Activated naive CD8-positive, alpha-beta T cell treated with anti-CD3 and anti-CD28 coated beads, Interleukin-2, amount 10 ng/mL, durations not matched to agents 7 days and 5 days (primary cell): Measurements from ENCODE around the gene EHD2. TPM values are rescaled to one million over a fixed set of nuclear protein-coding genes. Genes with fewer than 3 reads are reported as not detected.

Experiments
- ATAC-seq: fragments of 150-1000 bp; cut with Tn5 transposase; one replicate; pipeline ENCODE4 v1.10.0; 2021; ENCODE audit warnings: low read depth, moderate library complexity
- POLR2A ChIA-PET: fragments of 350-600 bp; sonication (Branson Sonifier 250); formaldehyde crosslinking; loops from one replicate; lab custom pipeline; 2021; ENCODE audit warnings: antibody characterized with exemption; lab: Charles Lee
- DNase-seq: peaks from one replicate; pipeline ENCODE4 v3.0.0; 2021
- H3K27ac Mint-ChIP-seq: one replicate; pipeline ENCODE4 v1.8.0; 2022; ENCODE audit warnings: mild to moderate bottlenecking, mixed read lengths
- H3K27me3 Mint-ChIP-seq: one replicate; pipeline ENCODE4 v1.8.0; 2022; ENCODE audit warnings: mild to moderate bottlenecking, moderate library complexity, mixed read lengths
- H3K36me3 Mint-ChIP-seq: one replicate; pipeline ENCODE4 v1.8.0; 2021; ENCODE audit warnings: mild to moderate bottlenecking, mixed read lengths
- H3K4me1 Mint-ChIP-seq: one replicate; pipeline ENCODE4 v1.8.0; 2021; ENCODE audit warnings: mixed read lengths
- H3K4me3 Mint-ChIP-seq: one replicate; pipeline ENCODE4 v1.8.0; 2022; ENCODE audit warnings: mild to moderate bottlenecking, moderate library complexity, mixed read lengths
- H3K9me3 Mint-ChIP-seq: one replicate; pipeline ENCODE4 v1.8.0; 2021; ENCODE audit warnings: mixed read lengths
- total RNA-seq, 2 experiments: library from RNA; stranded (reverse); gene quantifications; one replicate each; pipeline ENCODE4 v1.2.3, GENCODE V29; 2021

EHD2 gene
- total RNA-seq, 2 experiments from 2014 or later: 0.22 to 0.23 TPM

DNA sequence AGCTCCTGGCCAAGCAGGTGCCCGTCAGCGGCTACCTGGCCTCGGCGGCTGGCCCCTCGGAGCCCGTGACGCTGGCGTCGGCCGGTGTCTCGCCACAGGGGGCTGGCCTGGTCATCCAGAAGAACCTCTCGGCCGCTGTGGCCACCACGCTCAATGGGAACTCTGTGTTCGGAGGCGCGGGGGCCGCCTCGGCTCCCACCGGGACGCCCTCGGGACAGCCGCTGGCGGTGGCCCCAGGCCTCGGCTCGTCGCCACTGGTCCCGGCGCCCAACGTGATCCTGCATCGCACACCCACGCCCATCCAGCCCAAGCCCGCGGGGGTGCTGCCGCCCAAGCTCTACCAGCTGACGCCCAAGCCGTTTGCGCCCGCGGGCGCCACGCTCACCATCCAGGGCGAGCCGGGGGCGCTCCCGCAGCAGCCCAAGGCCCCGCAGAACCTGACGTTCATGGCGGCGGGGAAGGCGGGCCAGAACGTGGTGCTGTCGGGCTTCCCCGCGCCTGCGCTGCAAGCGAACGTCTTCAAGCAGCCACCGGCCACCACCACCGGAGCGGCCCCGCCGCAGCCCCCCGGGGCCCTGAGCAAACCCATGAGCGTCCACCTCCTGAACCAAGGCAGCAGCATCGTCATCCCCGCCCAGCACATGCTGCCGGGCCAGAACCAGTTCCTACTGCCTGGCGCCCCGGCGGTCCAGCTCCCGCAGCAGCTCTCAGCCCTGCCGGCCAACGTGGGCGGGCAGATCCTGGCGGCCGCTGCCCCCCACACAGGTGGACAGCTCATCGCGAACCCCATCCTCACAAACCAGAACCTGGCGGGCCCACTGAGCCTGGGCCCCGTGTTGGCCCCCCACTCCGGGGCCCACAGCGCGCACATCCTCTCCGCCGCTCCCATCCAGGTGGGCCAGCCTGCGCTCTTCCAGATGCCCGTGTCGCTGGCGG, 33.0 kb upstream of the EHD2 start:
- H3K36me3 Mint-ChIP-seq: peaks cover 9% of the 10 kb centered on the region
- peaks cover 3% of the 10 kb centered on the region for H3K4me1 Mint-ChIP-seq
- DNase-seq: no peak
- POLR2A ChIA-PET: no interaction called here
- H3K4me3 Mint-ChIP-seq: no peak overlapping the region
- ATAC-seq: no peak
- H3K27me3 Mint-ChIP-seq: no peaks in the 10 kb centered on the region
- no peak overlapping the region for H3K27ac Mint-ChIP-seq
- H3K9me3 Mint-ChIP-seq: no peaks in the 10 kb centered on the region

DNA sequence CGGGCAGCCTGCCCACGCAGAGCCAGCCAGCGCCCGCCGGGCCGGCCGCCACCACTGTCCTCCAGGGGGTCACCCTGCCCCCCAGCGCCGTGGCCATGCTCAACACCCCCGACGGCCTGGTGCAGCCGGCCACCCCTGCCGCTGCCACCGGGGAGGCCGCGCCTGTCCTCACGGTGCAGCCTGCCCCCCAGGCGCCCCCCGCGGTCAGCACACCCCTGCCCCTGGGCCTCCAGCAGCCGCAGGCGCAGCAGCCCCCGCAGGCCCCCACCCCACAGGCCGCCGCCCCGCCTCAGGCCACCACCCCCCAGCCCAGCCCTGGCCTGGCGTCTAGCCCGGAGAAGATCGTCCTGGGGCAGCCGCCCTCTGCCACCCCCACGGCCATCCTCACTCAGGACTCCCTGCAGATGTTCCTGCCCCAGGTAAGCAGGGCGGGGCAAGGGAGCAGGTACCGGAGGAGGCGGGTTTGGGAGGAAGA, 32.3 kb upstream of the EHD2 start:
- ATAC-seq (no peak), DNase-seq (no peak)
- peaks cover 3% of the 10 kb centered on the region for H3K4me1 Mint-ChIP-seq
- H3K27ac Mint-ChIP-seq: no peak overlapping the region
- no peaks in the 10 kb centered on the region for H3K27me3 Mint-ChIP-seq
- POLR2A ChIA-PET: no interaction called here
- no peaks in the 10 kb centered on the region for H3K9me3 Mint-ChIP-seq
- H3K36me3 Mint-ChIP-seq: peaks cover 10% of the 10 kb centered on the region
- H3K4me3 Mint-ChIP-seq: no peak overlapping the region

DNA sequence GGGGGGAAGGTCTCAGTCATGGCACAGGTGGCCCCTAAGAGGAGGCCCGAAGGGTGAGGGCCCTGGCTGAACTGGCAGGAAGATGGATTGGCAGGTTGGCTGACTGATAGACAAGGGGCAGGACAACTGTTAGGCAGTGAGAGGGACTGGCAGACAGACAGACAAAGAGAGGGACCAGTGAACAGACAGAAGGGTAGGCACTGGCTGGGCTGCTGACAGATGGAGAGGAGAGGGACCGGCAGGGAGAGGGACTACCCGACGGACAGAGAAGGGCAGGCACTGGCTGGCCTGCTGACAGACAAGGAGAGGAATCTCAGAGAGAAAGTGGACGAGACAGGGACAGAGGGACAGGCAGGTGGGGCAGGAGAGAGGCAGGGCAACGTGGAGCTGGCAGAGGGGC, 31.8 kb upstream of the EHD2 start:
- no peak for ATAC-seq
- Mint-ChIP-seq H3K4me1 (peaks cover 3% of the 10 kb centered on the region), H3K9me3 (no peaks in the 10 kb centered on the region), H3K27me3 (no peaks in the 10 kb centered on the region), H3K27ac (no peak overlapping the region), H3K4me3 (no peak overlapping the region), H3K36me3 (peaks cover 10% of the 10 kb centered on the region)
- no peak for DNase-seq
- POLR2A ChIA-PET: no interaction called here

DNA sequence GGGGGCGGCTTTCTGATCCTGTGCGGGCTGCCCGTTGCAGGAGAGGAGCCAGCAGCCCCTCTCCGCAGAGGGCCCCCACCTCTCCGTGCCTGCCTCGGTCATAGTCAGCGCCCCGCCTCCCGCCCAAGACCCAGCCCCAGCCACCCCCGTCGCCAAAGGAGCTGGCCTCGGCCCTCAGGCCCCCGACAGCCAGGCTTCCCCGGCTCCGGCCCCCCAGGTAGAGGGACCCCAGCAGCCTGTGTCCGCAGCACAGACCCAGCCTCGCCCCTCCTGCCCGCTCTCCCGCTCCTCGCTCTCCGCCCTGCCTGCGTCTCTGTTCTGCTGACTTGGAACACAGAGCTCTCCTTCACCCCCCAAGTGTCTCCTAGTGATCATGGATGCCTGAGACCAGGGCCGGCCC, 31.3 kb upstream of the EHD2 start:
- DNase-seq (no peak), ATAC-seq (no peak)
- Mint-ChIP-seq H3K9me3 (no peaks in the 10 kb centered on the region), H3K4me1 (peaks cover 3% of the 10 kb centered on the region), H3K4me3 (no peak overlapping the region), H3K27ac (no peak overlapping the region), H3K27me3 (no peaks in the 10 kb centered on the region), H3K36me3 (peaks cover 10% of the 10 kb centered on the region)
- POLR2A ChIA-PET: no interaction called here

GRCh38 chr19:47682939-47683338, 30.3 kb upstream of the EHD2 start:
- no peak overlapping the region for H3K4me3 Mint-ChIP-seq
- H3K27me3 Mint-ChIP-seq: no peaks in the 10 kb centered on the region
- POLR2A ChIA-PET: no interaction called here
- H3K9me3 Mint-ChIP-seq: no peaks in the 10 kb centered on the region
- peaks cover 3% of the 10 kb centered on the region for H3K4me1 Mint-ChIP-seq
- no peak overlapping the region for H3K27ac Mint-ChIP-seq
- DNase-seq (no peak), ATAC-seq (no peak)
- peaks cover 7% of the 10 kb centered on the region for H3K36me3 Mint-ChIP-seq

DNA sequence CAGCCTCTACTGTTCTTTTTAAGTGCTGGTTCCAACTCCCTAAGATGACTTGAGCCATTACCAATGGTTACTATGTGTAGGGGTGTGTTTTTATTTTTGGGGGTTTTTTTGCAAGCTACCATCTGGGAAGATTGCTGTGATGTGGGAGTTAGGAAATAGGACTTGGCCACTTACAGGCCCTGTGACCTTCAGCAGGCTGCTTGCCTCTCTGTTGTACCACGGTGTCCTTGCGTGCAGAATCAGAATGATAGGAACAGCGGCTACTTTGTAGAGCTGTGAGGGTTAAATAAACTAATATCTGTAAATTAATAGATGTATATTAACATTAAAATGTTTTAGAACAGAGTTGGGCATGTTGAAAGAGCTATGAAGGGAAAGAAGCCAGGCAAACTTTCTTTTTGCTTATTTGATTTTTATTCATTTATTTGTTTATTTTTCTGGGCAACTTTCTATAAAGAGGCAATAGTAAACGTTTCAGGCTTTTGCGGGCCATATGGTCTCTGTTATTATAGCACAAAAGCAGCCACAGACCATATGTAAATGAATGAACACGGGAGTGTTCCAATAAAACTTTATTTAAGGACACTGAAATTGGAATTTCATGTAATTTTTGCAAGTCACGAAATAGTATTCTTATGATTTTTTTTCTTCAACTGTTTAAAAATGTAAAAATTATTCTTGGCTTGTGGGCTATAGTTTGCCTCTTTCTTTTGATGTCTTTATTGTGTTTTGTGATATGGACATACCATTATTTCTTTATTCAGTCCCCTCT, 26.4 kb upstream of the EHD2 start:
- ATAC-seq: no peak

GRCh38 chr19:47687906-47688305, 25.3 kb upstream of the EHD2 start:
- DNase-seq: no peak
- ATAC-seq: no peak
- peaks cover 7% of the 10 kb centered on the region for H3K36me3 Mint-ChIP-seq
- H3K4me3 Mint-ChIP-seq: no peak overlapping the region
- H3K4me1 Mint-ChIP-seq: no peaks in the 10 kb centered on the region
- POLR2A ChIA-PET: no interaction called here
- no peaks in the 10 kb centered on the region for H3K27me3 Mint-ChIP-seq
- H3K27ac Mint-ChIP-seq: no peak overlapping the region
- H3K9me3 Mint-ChIP-seq: no peaks in the 10 kb centered on the region

More for the DNA sequence above, 26.4 kb upstream of the EHD2 start:
- no peaks in the 10 kb centered on the region for H3K4me1 Mint-ChIP-seq
- POLR2A ChIA-PET: no interaction called here
- no peaks in the 10 kb centered on the region for H3K9me3 Mint-ChIP-seq
- peaks cover 7% of the 10 kb centered on the region for H3K36me3 Mint-ChIP-seq
- no peaks in the 10 kb centered on the region for H3K27me3 Mint-ChIP-seq
- H3K4me3 Mint-ChIP-seq: no peak overlapping the region
- DNase-seq: no peak
- H3K27ac Mint-ChIP-seq: peak overlapping the region; percentile 32

- POLR2A ChIA-PET: no interaction called here
Measured at GRCh38 chr19:47691090-47691489, 22.1 kb upstream of the EHD2 start.

GRCh38 chr19:47691782-47692181, 21.4 kb upstream of the EHD2 start:
- H3K4me1 Mint-ChIP-seq: no peaks in the 10 kb centered on the region
- H3K36me3 Mint-ChIP-seq: peaks cover 3% of the 10 kb centered on the region
- no peaks in the 10 kb centered on the region for H3K27me3 Mint-ChIP-seq
- H3K27ac Mint-ChIP-seq: no peak overlapping the region
- no peak overlapping the region for H3K4me3 Mint-ChIP-seq
- POLR2A ChIA-PET: no interaction called here
- ATAC-seq (no peak), DNase-seq (no peak)
- no peaks in the 10 kb centered on the region for H3K9me3 Mint-ChIP-seq

More at GRCh38 chr19:47691090-47691489, 22.1 kb upstream of the EHD2 start:
- Mint-ChIP-seq H3K27ac (no peak overlapping the region), H3K9me3 (no peaks in the 10 kb centered on the region), H3K4me1 (no peaks in the 10 kb centered on the region), H3K27me3 (no peaks in the 10 kb centered on the region), H3K4me3 (no peak overlapping the region), H3K36me3 (peaks cover 3% of the 10 kb centered on the region)
- ATAC-seq (no peak), DNase-seq (no peak)

DNA sequence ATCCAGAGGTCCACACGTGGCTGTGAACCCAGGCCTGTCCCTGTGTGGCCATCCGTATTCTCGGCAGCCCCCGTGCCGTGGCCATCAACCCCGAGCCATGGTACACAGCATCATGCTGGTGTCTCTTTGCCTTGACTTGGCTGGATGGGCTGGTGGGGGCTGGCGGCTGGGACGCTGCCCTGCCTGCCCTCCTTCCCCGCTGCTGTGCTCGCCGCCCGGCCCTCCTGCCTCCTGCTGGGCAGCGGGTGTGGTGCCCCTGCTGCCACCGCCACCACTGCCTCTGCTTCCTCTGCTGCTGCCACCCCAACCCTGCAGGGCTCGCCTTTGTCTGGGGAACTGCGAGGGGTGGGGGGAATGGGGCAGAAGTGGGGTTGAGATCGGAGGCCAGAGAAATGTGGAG, 19.7 kb upstream of the EHD2 start:
- H3K4me3 Mint-ChIP-seq: no peak overlapping the region
- H3K9me3 Mint-ChIP-seq: no peaks in the 10 kb centered on the region
- peaks cover 3% of the 10 kb centered on the region for H3K36me3 Mint-ChIP-seq
- no peak for ATAC-seq
- no peak for DNase-seq
- no peak overlapping the region for H3K27ac Mint-ChIP-seq
- peaks cover 4% of the 10 kb centered on the region for H3K4me1 Mint-ChIP-seq
- POLR2A ChIA-PET: no interaction called here
- no peaks in the 10 kb centered on the region for H3K27me3 Mint-ChIP-seq

DNA sequence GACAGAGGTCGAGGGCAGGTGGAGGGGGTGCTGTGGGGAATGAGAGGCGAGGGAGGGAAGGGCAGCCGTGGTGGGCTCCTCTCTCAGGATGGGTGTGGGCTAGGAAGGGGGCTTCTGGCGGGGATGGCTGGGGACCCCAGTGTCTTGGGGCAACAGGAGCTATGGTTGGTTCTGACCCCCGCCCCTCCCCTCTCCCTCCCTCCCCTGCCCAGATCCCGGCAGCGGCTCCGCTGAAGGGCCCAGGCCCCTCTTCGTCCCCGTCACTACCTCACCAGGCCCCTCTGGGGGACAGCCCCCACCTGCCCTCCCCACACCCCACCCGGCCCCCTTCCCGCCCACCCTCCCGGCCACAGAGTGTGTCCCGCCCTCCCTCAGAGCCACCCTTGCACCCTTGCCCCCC, 19.3 kb upstream of the EHD2 start:
- Mint-ChIP-seq H3K27me3 (no peaks in the 10 kb centered on the region), H3K9me3 (no peaks in the 10 kb centered on the region), H3K4me1 (peaks cover 4% of the 10 kb centered on the region), H3K36me3 (peaks cover 3% of the 10 kb centered on the region), H3K27ac (no peak overlapping the region), H3K4me3 (no peak overlapping the region)
- no peak for ATAC-seq
- POLR2A ChIA-PET: no interaction called here
- no peak for DNase-seq

DNA sequence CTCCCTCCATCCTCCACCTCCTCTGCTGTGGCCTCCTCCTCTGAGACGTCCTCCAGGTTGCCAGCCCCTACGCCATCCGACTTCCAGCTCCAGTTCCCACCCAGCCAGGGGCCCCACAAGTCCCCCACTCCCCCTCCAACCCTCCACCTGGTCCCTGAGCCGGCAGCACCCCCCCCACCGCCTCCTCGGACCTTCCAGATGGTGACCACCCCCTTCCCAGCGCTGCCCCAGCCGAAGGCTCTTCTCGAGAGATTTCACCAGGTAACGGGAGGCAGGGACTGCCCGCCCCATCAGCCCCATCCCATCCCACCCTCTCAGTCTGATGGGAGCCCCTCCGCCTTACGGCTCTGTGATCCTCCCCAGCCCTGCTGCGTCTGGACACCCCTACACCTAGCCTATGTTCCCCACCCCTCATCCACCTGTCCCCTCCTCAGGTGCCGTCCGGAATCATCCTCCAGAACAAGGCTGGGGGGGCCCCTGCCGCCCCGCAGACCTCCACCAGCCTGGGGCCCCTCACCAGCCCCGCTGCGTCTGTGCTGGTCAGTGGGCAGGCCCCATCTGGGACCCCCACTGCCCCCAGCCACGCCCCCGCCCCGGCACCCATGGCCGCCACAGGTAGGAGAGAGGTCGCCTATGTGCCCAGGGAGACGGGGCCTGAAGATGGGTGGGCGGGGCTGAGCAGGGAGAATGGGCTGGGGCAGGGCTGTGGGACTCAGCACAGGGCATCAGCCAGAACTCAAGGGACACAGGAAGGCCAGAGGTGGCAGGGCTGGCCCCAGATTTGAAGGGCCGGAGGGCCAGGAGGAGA, 18.6 kb upstream of the EHD2 start:
- Mint-ChIP-seq H3K4me1 (peaks cover 4% of the 10 kb centered on the region), H3K27ac (no peak overlapping the region), H3K9me3 (no peaks in the 10 kb centered on the region), H3K4me3 (no peak overlapping the region), H3K36me3 (peaks cover 3% of the 10 kb centered on the region), H3K27me3 (no peaks in the 10 kb centered on the region)
- POLR2A ChIA-PET: no interaction called here
- no peak for ATAC-seq
- no peak for DNase-seq
